HepG2 (cell line): ENCODE results near the gene FFAR1. TPM values are rescaled to one million over a fixed set of nuclear protein-coding genes. Genes with fewer than 3 reads are reported as not detected.

Experiments
- ARID3A ChIP-seq: IDR thresholded peaks from 2 replicates; pipeline ENCODE4 v1.6.1; 2012; ENCODE audit warnings: low read depth, low read length, improper control_type of control experiment
- CBX5 ChIP-seq: sonication (generic); formaldehyde crosslinking; IDR thresholded peaks from 2 replicates; pipeline ENCODE4 v1.4.0; 2020; ENCODE audit warnings: missing genetic modification reagents, borderline replicate concordance
- EP300 ChIP-seq, 3 experiments: sonication (generic) in 1 of 3; formaldehyde crosslinking in 1 of 3; IDR thresholded peaks; 2 replicates each; pipeline versions ENCODE4 v1.5.1 to v1.6.1; 2011 to 2020; ENCODE audit warnings: low read depth in 2 of 3, low read length in 2 of 3, borderline replicate concordance in 1 of 3, improper control_type of control experiment in 1 of 3, mild to moderate bottlenecking in 1 of 3, missing genetic modification reagents in 1 of 3, moderate library complexity in 1 of 3
- ERF ChIP-seq: IDR thresholded peaks from 2 replicates; pipeline ENCODE4 v1.6.1; 2018; ENCODE audit warnings: missing biosample characterization, missing genetic modification reagents
- FOSL2 ChIP-seq: sonication (generic); formaldehyde crosslinking; IDR thresholded peaks from 2 replicates; pipeline ENCODE4 v1.4.0; 2020; ENCODE audit warnings: missing genetic modification reagents
- MAFF ChIP-seq: IDR thresholded peaks from 2 replicates; pipeline ENCODE4 v1.6.1; 2011; ENCODE audit warnings: low read depth, low read length, improper control_type of control experiment
- MIER2 ChIP-seq: IDR thresholded peaks from 2 replicates; pipeline ENCODE4 v1.6.1; 2016; ENCODE audit warnings: missing biosample characterization, missing genetic modification reagents
- RAD51 ChIP-seq: fragments of 450-650 bp; IDR thresholded peaks from 2 replicates; pipeline ENCODE4 v1.6.1; 2016; ENCODE audit warnings: borderline replicate concordance
- RARA ChIP-seq: IDR thresholded peaks from 2 replicates; pipeline ENCODE4 v1.6.1; 2016; ENCODE audit warnings: missing genetic modification reagents, missing compliant biosample characterization
- RXRB ChIP-seq: IDR thresholded peaks from 2 replicates; pipeline ENCODE4 v1.6.1; 2016; ENCODE audit warnings: borderline replicate concordance, missing genetic modification reagents, missing compliant biosample characterization
- SRF ChIP-seq: IDR thresholded peaks from 2 replicates; pipeline ENCODE4 v1.6.1; 2011; ENCODE audit warnings: mild to moderate bottlenecking, low read depth, low read length, moderate library complexity
- STAG1 ChIP-seq: sonication (generic); formaldehyde crosslinking; IDR thresholded peaks from 2 replicates; pipeline ENCODE4 v1.4.0; 2020; ENCODE audit warnings: missing genetic modification reagents
- TBX2 ChIP-seq: sonication (generic); formaldehyde crosslinking; IDR thresholded peaks from 2 replicates; pipeline ENCODE4 v1.5.0; 2020; ENCODE audit warnings: missing genetic modification reagents, mild to moderate bottlenecking, borderline replicate concordance
- TEAD3 ChIP-seq: optimal IDR thresholded peaks from 2 replicates; pipeline ENCODE3; 2016; ENCODE audit warnings: borderline replicate concordance
- TFAP4 ChIP-seq: sonication (generic); IDR thresholded peaks from 2 replicates; pipeline ENCODE4 v1.6.1; 2016; ENCODE audit warnings: low read depth, borderline replicate concordance
- TFDP1 ChIP-seq: IDR thresholded peaks from 2 replicates; pipeline ENCODE4 v1.6.1; 2016; ENCODE audit warnings: missing compliant biosample characterization, missing genetic modification reagents, borderline replicate concordance
- TFE3 ChIP-seq: IDR thresholded peaks from 2 replicates; pipeline ENCODE4 v1.6.1; 2016
- THAP8 ChIP-seq: sonication (generic); formaldehyde crosslinking; IDR thresholded peaks from 2 replicates; pipeline ENCODE4 v1.5.1; 2020; ENCODE audit warnings: missing genetic modification reagents, mild to moderate bottlenecking, borderline replicate concordance
- YEATS4 ChIP-seq: sonication (generic); formaldehyde crosslinking; IDR thresholded peaks from 2 replicates; pipeline ENCODE4 v1.4.0; 2020; ENCODE audit warnings: missing genetic modification reagents, borderline replicate concordance
- ZFP91 ChIP-seq: sonication (generic); formaldehyde crosslinking; IDR thresholded peaks from 2 replicates; pipeline ENCODE4 v1.9.0; 2022; ENCODE audit warnings: missing genetic modification reagents, mild to moderate bottlenecking, borderline replicate concordance
- ZNF761 ChIP-seq: sonication (generic); formaldehyde crosslinking; conservative IDR thresholded peaks from 2 replicates; pipeline ENCODE4 v1.4.0; 2020; ENCODE audit warnings: mild to moderate bottlenecking, missing genetic modification reagents
- polyA plus RNA-seq, 8 experiments: library from polyadenylated mRNA; depleted of rRNA in 3 of 8; stranded (reverse) in 7 of 8; unstranded in 1 of 8; fragments of >200 nt; fragmentation: Illumina TruSeq in 4 of 8; extraction: Trizol in 4 of 8; gene quantifications; 2 replicates each; pipeline versions ENCODE4 v1.2.1 to v1.2.3, GENCODE V29; 2011 to 2016; ENCODE audit warnings: low read depth in 4 of 8, missing spikeins in 1 of 8, mixed read lengths in 1 of 8; ENCODE audit not compliant: insufficient read depth in 1 of 8
- total RNA-seq, 5 experiments: library from RNA; depleted of rRNA; stranded (reverse); fragments of >200 nt; fragmentation: Illumina TruSeq; extraction: Trizol; gene quantifications; 2 replicates each; pipeline ENCODE4 v1.2.3, GENCODE V29; 2016; ENCODE audit warnings: low read depth in 1 of 5

FFAR1 gene
- total and polyA plus RNA-seq, 2 of the 13 experiments (the other 11 are each of a cell fraction or from before 2014, with no cell fraction given), result not detected

GRCh38 chr19:35380450-35381124, 32.9 kb downstream of the FFAR1 start (continued):
- 0 out of 2 replicates have a peak, but pooled peaks have one; percentile 41 for TF ChIP-seq ZNF761
- no peak for TF ChIP-seq THAP8
- TF ChIP-seq RARA, result peak; percentile 88
- 0 out of 2 replicates have a peak, but pooled peaks have one; percentile 24 for TF ChIP-seq CBX5 (CRISPR knock-in tag)
- peak; percentile 15; the same call in 1 of the 2 replicates for TF ChIP-seq ZFP91 (CRISPR knock-in tag)
- peak; percentile 71 for TF ChIP-seq FOSL2
- TF ChIP-seq SRF, result no peak
- 0 out of 2 replicates have a peak, but pooled peaks have one; percentile 58 for TF ChIP-seq MIER2
- TF ChIP-seq TEAD3, result no peak
- peak; percentile 73 for TF ChIP-seq ARID3A
- peak in 1 of 2 experiments; percentile 78; a peak in 1 of 4 replicates for TF ChIP-seq EP300 (IDR thresholded peaks at IDR 0.05; ENCODE audit: low read depth in 2 of 2, low read length in 2 of 2)
- no peak for TF ChIP-seq EP300 (CRISPR knock-in tag; IDR thresholded peaks at IDR 0.05; ENCODE audit: borderline replicate concordance)
- TF ChIP-seq TBX2, result peak; percentile 90
- peak; percentile 93 for TF ChIP-seq TFDP1 (CRISPR knock-in tag)
- TF ChIP-seq RAD51, result no peak
- TF ChIP-seq TFAP4, result peak; percentile 30; the same call in 1 of the 2 replicates
- peak; percentile 82; the same call in 1 of the 2 replicates for TF ChIP-seq YEATS4 (CRISPR knock-in tag)
- TF ChIP-seq TFE3 (CRISPR knock-in tag), result 0 out of 2 replicates have a peak, but pooled peaks have one; percentile 42
- 0 out of 2 replicates have a peak, but pooled peaks have one; percentile 20 for TF ChIP-seq STAG1 (CRISPR knock-in tag)
- peak; percentile 85 for TF ChIP-seq RXRB (CRISPR knock-in tag)
- TF ChIP-seq ERF, result peak; percentile 64; the same call in 1 of the 2 replicates
- TF ChIP-seq MAFF, result no peak
